HG03045 (cell line): ENCODE measurements around the gene SRSF2.
"Not testable (repeated sequence)": the region's sequence is repeated elsewhere in the genome, so short reads cannot be mapped to it uniquely, and the experiment has no call there.

ENCODE experiments used
- ATAC-seq: cut with Tn5 transposase; IDR thresholded peaks from one replicate; pipeline ENCODE4 v1.9.1; 2021; ENCODE audit warnings: mild to moderate bottlenecking, moderate library complexity; ENCODE audit not compliant: unreplicated experiment

SRSF2 gene

DNA sequence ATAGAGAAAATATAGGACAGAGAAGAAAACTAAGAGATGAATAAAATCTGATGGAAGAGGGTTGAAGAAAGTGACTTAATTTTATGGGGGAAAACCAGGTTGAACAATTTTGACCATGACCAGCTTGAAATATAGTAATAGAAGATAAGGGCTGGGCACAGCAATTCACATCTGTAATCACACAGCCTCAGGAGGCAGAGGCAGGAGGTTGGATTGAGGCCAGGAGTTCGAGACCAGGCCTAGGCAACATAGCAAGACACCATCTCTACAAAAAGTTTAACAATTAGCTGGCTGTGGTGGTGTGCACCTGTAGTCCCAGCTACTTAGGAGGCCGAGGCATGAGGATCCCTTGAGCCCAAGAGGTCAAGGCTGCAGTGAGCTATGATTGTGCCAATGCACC, 35.1 kb downstream of the SRSF2 start:
- no peak for ATAC-seq

- no peak for ATAC-seq
These were observed 35.6 kb downstream of the SRSF2 start for GRCh38 chr17:76701471-76701967.

DNA sequence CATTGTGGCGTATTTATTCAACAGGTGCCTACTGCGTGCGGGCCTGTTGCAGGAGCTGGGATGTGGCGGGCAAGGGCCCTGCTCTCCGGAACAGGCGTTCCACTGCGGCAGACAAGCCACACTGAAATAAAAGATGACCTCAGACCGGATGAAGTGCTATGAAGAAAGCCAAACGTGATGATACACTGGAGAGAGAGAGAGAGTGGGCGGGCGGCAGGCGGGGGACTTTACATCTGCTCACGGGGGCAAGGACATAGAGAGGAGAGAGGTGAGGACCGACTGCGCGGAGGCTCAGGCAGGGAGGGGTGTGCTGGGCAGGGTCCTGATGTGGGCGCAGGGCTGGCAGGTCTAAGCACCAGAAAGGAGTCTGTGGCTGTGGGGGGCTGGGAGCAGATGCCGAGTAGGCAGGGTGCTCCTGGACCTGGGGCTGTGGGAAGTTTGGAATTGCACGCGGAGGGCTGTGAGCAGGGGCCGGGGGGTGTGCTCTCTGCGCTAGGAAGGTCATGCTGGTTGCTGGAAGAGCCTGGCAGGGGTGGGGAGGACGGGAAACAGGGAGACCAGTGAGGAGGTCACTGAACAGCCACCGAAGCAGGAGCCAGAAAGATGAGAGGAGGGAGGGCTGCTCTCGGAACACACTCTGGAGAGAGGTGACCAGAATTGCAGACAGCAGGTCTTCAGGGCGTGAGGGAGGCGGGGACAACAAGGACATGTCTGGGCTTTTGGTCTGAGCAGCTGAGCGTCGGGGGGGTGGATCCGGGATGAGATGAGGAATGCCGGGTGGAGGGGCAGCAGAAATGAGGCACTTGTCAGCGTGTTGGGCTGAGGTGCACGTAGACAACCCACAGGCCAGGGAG, 36.3 kb downstream of the SRSF2 start:
- ATAC-seq = no peak

DNA sequence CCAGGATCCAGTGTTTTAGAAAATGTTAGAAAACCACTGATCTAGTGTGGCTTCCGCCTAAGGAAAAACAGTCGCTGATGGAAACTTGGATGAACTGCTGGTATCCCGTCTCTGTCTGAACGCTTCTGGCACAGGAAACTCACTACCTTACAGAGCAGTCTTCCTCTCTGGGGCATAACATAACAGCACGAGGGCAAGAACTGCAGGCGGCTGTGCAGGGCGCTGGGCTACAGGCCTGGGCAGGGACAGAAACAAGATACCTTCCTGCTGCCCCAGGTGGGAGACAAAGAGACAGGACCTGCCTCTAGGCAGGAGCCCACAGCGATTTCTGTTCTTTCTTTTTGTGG, 36.9 kb downstream of the SRSF2 start:
- ATAC-seq = no peak

DNA sequence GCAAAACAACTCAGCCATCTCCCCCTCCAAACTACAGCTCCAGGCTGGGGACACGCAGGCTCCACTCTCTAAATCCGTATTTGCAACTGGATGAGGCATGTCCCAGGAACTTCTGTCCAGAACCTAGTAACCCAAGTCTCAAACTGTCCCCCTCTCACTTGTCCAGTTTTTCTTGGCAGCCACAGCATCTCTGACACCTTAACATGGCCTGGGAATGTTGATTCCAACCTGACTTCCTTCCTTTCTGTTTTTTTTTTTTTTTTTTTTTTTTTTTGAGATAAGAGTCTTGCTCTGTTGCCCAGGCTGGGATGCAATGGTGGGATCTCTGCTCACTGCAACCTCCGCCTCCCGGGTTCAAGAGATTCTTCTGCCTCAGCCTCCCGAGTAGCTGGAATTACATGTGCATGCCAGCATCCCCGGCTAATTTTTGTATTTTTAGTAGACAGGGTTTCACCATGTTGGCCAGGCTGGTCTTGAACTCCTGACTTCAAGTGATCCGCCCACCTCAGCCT, 38.6 kb downstream of the SRSF2 start:
- not testable (repeated sequence) for ATAC-seq

GRCh38 chr17:76697702-76698465, 39.2 kb downstream of the SRSF2 start:
- ATAC-seq = no peak

GRCh38 chr17:76696763-76697701, 40.1 kb downstream of the SRSF2 start:
- ATAC-seq = no peak

- no peak for ATAC-seq
These were observed 41.9 kb downstream of the SRSF2 start for GRCh38 chr17:76695059-76695831.

- no peak for ATAC-seq
These were observed 45.5 kb downstream of the SRSF2 start for GRCh38 chr17:76691379-76692191.

DNA sequence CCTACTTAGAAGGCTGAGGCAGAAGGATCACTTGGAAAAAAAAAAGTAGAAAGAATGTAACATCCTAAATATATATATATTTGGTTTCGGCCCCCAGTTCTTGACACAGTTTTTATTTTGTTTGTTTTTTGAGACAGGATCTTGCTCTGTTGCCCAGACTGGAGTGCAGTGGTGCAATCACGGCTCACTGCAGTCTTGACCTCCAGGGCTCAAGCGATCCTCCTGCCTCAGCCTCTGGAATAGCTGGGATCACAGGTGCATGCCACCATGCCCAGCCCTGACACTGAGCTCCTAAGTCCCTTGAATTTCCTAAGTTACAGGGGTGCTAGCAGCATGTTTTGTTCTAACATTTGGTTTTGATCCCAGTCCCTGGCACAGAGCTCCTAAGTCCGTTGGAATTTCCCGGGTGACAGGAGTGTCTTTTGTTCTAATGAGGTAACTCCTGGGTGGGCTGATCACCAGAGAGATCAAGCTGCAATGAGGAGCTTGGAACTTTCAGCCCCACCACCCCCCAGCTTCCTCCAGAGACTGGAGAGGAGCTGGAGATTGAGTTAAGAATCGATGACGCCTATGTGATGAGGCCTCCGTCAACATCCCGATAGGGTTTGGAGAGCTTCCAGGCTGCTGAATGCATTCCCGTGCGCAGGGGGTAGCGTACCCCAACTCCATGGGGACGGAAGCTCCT, 46.4 kb downstream of the SRSF2 start:
- no peak for ATAC-seq

DNA sequence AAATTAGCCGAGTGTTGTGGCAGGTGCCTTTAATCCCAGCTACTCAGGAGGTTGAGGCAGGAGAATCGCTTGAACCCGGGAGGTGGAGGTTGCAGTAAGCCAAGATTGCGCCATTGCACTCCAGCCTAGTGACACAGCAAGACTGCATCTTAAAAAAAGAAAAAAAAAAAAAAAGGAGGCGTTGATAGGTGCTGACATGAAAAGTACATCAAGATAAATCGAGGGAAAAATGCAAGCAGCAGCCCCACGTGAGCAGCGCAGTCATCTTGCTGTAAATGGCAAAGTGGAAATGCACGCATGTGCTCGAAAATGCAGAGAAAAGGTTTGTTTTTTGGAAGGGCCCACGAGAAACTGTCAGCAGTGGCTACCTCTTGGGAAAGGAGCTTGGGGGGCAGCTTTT, 47.3 kb downstream of the SRSF2 start:
- no peak for ATAC-seq

DNA sequence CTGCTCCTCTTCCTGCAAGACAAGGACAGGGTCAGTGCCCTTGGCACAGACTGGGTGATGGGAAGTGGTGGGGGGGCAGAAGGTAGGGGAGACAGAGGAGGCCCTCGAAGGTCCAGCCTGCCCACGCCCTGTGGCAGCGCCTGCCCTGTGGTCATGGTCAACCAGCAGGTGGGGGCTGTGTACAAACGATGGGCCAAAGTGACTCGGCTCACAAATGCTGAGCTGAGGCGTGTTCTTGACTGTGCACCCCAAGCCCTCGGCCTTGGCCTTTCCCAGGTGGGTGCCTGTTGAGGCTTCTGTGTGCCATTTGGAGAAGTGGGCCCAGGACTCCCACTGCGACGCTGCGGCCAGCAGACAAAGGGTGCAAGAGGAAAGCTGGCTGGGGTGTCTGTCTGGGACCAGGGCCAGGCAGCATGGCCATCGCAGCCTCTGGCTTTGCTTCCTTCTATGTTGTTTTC, 48.9 kb downstream of the SRSF2 start:
- ATAC-seq = no peak

- ATAC-seq = no peak
These were observed 49.6 kb downstream of the SRSF2 start for GRCh38 chr17:76687298-76688164.

DNA sequence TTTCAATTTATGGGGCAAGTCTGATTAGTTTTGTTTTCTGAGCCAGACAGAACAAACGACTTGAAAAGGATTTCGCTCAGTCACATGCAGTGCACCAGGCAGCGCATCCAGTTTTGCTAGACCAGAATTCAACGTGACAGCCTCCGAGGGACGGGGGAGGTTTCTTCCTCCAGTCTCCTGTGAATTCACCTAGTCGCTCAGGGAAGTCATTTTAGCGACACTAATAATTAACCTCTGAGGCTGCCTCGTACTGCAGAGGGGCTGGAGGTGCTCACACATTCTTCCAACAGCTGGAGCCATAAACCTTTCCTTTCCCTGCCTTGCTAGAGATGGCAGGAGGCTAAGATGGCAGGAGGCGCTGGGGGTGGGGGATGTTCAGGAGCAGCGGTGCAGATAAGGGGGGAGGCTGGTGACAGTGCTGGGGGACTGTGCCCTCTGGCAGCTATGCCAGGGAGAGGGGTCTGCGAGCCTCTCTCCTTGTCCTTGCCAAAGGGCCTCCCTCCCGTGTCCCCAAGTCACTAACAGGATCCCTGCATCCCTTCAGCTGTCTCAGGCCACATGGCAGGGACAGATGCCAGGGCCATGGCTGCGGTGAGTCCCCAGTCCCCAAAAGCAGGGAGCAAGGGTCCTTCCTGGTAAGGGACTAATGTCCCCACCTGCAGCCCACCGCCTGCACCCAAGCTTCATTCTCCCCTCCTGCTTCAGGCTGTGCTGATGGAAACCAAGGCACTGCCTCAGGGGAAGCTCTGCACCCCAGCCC, 50.4 kb downstream of the SRSF2 start:
- ATAC-seq = no peak

DNA sequence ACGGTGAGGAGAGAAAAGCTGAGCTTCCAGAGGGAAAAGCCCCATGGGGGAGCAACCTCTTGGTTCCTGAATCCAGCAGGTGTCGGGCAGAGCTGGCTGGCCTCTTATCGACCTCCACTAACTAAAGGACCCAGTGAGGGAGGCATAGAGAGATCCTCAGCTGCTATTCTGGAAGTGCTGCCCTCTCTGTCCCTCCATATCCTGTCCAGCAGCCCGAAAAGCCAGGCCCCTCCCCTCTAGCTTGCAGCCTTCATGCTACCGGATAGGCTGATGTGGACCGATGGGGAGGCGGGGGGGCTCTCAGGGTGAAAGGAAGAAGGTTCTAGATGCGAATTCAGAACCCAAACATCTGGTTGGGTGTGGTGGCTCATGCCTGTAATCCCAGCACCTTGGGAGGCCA, 51.3 kb downstream of the SRSF2 start:
- no peak for ATAC-seq

- no peak for ATAC-seq
These were observed 51.8 kb downstream of the SRSF2 start for GRCh38 chr17:76685366-76685765.

GRCh38 chr17:76684756-76685155, 52.4 kb downstream of the SRSF2 start:
- no peak for ATAC-seq
